Pons (tissue), 1 donor: ENCODE measurements around the gene FBXO7.

Experiments used
- DNase-seq: peaks from one replicate; pipeline ENCODE4 v3.0.0-alpha.2; 2016; ENCODE audit warnings: low spot score

The FBXO7 gene

DNA sequence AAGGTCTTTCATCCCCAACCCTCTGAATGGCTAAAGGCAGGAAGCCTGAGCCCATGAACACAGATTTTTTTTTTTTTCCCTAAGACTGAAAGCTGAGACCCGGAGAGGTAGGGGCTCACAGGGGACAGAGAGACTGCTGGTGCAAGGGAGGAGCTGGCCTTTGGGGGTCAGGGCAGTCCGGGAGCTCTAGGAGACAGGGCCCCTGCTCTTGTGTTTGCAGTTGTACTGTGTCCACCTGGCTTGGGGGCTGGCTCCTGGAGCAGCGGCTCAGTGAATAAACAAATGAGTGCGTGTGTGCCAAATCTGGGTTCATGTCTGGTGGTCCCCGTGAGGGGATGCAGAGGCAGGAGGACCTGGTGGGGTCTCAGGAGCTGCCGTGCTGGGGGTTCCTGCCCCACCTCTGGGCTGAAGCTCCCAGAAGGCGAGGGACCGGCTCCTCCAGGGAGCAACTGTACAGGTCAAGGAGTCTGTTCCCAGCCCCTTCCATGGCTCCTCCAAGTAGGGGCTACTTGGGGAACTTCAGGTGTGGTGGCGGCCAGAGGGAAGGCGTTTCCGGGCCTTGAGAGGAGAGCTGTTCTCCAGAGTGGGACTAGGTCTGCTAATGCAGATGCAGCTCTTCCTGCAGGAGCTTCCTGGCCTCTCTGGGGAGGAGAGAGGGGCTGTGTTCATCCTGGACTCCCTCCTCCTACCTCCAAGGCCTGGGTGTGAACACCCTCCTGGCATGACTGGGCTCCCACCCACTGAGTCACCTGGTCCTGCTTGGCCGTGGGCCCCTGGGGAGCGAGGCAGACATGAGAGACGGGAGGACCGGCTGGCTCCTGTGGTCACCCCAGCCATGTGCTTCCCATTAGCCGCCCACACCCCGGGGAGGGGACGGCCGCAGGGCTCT, 57.6 kb downstream of the FBXO7 start:
- no peak for DNase-seq

DNA sequence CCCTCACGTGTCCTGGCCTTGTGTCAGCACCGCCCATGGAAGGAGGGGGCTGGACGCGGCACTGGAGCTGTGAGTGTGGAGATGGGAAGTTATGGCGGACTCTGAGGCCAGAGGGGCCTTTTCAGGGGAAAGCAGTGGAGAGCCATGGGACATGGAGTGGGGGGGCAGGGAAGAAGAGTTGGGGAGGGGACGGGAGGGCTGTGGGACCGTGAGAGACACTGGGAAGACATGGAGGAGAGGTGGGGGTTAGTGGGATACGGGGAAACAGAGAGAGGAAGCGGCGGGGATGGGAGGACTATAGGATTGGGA, 58.2 kb downstream of the FBXO7 start:
- no peak for DNase-seq

DNA sequence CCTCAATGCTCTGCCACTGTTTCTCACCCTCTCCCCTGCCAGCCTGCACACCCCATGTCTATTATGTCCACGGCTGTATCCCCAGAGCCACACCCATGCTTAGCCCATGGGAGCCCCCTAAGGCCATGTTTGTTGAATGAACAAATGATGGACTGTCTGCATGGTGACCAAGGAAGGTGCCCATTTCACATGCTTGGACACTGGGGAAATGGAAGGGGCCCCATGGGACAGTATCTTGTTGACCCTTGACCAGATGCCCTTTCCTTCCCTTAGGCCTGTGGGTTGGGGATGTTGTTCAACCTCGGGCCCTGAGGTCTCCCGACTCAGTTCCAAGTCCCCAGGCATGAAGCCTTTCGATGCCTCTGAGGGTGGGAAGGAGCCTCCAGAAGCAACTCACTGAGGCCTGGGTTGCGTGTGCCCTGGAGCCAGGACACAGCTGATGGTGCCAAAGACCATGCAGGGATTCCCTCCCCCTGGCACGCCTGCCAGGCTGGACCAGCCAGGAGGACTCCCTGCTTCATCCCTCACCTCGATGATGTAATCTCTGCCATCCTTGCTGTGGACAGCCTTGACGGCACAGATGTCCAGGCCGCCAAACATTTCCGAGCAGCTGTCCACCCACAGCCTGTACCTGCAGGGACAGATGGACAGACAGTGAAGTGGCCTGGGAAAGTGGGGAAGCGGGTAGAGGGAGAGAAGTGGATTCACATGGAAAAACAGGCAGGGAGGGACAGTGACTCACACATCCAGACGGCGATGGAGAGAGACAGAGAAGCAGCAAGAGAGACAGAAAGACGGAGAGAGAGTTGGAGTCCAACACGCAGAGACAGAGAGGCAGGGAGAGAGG, 58.9 kb downstream of the FBXO7 start:
- DNase-seq: no peak

DNA sequence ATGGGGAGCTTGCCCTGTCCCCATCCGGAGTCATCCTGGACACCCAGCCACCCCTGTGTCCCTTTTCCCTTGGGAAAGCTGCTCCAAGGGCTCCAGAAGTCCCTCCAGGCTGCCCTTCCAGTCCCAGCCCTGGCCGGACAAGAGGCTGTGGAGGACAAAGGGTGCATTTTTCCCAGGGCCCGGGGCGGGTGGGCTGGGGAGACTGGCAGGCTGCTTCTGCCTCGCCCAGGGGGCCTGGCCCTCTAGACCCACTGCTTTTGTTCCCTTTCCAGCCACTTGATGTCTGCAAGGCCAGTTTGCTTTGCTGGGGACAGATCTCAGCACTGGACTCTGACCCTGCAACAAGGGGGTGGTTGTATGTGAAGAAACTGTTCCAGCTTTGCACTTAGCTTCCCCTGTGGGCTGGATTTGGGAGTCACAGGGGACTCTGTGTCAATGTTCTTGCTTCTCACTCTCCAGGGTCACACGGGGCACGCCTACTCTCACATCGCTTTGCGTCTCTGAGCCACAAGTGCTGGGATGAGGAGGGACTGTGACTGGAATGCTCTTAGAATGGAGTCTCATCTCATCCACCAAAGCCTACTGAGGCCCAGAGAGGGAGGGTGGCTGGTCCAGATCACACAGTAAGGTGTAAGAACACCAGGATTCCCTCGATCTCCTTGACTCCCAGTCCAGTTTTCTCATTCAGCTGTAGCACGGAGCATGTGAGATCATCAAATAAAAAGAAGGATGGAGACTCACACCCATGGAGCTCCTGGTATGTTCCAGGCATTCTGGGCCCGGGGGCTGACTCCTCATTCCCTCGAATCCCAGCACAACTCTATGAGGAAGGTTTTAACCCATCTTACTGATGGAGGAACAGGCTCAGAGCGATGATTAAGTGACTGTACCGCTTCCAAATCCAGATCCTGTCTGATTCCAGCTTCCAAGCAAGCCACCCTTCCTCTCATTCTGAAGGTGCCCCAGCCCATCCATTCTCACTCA, 59.9 kb downstream of the FBXO7 start:
- DNase-seq: no peak

DNA sequence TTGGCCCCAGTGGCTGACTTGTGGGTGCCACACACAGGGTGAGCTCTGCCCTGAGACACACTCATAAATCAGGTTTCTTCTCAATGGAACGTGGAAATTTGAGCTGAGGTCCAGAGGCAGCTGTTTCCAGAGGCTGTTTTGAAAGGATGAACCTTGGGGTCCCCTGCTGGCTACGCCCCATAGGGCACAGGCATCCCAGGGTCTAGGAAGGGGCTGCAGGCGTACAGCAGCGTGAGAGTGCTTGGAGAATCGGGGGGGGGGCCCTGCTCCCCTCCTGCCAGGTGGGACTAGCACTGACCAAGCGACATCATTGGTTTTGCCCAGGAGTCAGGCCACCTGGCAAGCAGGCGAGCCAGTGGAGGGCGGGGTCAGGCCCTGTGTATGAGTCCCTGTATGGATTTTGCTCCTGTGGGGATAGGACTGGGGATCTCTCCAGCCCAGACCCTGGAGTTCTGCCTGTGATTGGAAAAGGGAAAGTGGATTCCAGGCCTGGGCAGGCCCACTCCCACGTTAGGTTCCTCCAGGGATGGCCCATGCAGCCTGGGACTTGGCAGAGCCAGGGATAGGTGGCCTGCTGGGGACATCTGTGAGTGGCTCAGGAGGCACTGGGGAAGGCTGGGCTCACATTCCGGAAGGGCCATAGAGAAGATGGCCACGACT, 61.0 kb downstream of the FBXO7 start:
- DNase-seq: no peak

DNA sequence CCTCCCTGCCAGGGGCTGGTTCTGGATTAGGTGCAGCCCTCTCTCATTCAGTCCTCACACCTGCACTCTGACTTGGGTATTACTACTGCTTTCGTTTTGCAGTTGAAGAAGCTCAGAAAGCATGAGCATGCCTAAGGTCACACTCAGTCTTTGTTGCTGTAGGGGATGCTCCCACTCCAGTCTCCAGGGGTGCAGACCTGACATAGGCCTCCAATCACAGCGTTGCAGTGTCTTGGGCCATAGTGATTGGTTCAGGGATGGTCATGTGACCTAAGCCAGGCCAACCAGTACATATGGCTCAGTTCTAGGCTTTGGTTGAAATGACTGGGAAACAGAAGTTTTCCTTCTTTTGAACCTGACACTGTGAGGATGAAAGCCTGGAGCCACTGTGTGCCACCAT, 61.7 kb downstream of the FBXO7 start:
- no peak for DNase-seq

DNA sequence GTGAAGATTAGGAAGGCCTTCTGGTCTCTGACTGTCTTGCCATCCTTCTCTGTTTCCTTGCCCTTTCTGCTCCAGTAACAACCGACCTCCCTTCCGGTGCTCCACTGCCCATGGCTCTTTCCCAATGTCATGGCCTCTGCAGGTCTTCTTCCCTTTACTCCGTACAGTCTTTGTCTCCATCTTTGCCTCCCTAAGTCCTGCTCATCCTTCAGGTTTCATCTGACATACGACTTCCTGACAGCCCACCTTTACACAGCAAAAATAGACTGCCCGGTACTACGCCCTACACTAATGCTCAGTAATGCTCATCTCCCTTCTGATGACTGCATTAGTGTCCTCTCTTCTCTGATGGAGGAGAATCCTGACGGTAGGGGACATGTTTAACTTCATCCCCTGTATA, 63.9 kb downstream of the FBXO7 start:
- DNase-seq: no peak

DNA sequence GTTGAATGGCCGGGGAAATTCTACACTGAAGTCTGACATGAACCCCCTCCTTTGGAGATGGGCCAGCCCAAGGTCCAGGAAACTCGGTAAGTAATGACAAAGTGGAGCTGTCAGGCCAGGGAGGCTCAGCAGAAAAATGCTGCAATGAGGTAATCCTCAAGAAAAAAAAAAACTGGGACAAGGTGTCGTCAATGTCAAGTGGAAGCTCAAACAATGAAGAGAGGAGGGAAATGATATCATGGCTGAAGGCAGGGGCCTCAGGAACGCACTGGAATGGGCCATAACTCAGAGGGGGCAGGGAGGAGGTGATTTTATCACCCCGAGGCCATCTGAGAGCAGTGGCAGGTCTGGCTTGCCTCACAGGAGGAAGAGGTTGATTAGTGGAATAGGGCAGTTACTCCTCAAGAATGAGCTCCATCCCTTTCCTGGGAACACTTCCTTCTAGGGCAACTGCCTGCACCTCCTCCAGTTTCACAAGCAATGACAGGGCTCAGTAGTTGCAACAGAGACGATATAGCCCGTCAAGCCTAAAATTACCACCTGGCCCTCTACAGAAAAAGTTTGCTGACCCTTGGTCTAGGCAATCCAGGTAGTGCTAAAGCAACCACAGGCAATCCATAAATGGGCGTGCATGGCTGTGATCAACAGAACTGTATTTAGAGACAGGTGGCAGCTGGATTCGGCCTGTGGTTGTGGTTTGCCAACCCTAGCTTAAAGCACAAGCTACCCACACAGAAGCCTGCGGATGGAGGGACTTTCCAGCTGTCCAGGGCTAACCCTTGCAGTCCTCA, 65.2 kb downstream of the FBXO7 start:
- no peak for DNase-seq

DNA sequence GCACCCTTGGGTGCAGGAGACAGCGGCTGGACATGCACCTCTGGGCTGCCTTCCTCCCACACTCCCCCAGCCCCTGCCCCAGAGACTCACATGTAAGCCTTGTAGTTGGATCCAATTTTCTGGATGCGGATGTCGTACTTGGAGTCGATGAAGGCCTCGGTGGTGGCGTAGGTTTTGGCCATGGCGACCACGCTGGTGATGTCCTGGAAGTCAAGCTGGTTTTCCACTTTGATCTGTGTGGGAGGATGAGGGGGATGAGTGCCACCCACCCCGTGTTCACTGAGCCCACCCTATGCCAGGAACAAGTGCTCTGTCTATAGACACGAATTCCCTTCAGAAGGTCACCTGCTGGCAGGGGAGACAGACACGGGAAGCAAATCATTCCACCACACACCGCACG, 66.9 kb downstream of the FBXO7 start:
- no peak for DNase-seq

DNA sequence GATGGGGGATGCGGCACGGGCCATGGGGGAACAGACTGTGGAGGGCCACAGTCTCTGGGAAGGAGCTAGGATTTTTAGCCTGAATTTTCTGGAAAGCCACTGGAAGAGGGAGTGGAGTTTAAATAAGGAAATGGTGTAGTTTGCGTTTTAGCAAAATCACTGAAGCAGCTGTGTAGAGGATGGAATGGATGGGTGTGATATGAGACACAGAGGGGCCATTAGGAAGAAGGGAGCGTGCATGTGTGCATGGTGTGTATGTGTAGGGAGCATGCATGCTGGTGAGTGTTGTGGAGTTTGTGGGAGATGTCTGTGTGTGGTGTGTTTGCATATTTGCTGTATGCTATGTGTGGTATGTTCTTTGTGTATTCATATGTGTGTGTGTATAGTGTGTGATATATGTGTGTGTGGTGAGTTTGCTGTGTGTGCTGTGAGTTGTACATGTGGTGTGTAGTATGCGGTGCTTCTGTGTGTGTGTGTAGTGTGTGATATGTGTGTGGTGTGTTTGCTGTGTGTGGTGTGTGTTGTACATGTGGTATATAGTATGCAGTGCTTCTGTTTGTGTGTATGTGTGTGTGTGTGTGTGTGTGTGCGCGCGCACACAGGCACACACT, 67.6 kb downstream of the FBXO7 start:
- DNase-seq: no peak

DNA sequence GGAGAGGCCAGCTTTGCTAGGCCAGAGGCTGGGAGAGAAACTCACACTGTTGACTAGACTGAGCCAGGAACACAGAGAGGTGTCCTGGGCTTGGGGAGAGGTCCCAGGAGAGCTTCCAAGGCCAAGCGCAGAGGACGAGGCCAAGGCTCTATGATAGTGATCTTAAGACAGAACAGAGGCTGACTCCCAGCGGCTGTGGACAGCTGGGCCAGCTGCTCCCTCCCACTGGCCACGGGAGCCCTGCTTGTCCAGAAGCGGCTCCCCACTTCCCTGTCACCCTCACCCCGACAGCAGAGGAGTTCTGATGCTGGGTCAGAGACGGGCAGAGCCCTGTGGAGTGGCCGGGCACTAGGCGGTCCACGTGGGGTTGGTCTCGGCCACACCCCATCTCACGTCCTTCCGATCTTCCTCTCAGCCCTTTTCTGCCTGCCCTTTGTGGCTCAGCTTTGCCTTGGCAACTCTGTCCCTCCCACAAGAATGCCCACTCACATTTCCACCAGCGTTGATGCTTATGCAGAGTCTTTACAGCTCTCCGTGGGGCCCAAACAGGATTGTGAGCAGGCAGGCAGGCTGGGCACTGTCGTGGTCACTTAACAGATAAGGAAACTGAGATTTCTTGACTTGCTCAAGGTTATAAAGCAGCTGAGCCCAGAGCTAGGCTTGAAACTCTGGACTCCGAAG, 68.2 kb downstream of the FBXO7 start:
- DNase-seq: no peak

DNA sequence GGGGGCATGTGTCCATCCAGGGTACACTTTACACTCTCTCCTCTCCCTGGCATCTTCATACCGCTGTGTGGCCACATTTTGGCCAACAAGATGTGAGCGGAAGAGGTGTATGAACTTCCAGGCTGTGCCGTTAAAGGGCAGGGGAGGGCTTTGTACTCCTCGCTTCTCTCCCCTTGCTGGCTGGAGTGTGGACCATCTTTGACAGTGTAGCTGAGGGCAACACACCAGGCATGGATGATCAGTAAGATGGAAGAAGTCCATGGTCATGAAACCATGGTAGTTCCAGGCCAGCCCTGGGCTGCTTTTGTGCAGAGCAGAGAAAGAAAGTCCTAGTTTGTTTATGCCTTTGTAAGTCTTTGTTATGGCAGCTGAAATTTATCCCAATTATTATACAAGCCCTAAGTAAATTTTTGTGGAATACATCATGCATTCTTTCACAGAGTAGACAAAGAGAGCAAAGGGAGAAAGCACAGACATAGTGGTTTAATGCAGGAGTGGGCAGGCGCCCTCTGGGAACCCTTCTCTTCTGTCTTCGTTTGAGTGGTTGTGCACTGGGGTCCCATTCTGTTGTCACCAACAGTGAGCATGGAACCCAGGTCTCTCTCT, 70.4 kb downstream of the FBXO7 start:
- DNase-seq: no peak

DNA sequence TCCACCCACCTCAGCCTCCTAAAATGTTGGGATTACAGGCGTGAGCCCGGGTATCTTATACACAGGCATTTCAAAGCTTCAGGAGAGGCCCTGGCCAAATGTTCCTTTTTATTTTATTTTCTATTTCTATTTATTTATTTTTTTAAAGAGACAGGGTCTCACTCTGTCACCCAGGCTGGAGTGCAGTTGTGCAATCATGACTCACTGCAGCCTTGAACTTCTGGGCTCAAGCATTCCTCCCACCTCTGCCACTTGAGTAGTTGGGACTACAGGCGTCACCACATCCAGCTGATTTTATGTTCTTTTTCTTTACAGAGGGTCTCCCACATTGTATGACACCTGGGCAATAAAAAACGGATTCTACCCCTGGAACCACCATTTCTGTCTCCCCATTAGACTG, 71.2 kb downstream of the FBXO7 start:
- DNase-seq: no peak

DNA sequence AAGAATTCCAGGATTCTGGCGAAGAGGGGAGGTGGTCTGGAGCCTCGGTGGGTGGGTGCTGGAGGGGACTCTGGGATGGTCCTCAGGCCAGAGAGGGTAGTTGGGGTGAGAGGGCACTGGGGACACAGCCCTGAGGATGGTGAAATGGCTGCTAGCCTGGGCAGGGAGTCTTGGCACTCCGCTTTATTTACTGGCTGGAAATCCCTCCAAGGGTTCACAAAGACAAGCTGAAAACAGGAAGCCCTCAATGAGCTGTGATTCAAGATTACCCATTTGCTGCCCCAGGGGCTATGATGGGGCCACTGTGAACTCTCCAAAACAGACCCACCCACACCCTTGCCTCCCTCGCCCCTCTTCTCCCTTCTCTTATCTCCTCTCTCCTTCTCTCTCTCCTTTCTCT, 71.9 kb downstream of the FBXO7 start:
- DNase-seq: no peak

DNA sequence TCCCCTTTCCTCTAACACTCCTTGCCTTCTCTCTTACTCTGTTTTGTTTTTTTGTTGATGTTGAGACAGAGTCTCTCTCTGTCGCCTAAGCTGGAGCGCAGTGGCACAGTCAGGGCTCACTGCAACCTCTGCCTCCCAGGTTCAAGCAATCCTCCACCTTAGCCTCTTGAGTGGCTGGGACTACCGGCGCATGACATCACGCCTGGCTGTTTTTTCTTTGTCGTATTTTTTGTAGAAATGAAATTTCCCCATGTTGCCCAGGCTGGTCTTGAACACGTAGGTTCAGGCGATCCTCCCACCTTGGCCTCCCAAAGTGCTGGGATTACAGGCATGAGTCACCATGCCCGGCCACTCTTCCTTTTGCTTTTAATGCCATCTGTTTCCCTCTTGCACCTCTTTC, 72.3 kb downstream of the FBXO7 start:
- no peak for DNase-seq

DNA sequence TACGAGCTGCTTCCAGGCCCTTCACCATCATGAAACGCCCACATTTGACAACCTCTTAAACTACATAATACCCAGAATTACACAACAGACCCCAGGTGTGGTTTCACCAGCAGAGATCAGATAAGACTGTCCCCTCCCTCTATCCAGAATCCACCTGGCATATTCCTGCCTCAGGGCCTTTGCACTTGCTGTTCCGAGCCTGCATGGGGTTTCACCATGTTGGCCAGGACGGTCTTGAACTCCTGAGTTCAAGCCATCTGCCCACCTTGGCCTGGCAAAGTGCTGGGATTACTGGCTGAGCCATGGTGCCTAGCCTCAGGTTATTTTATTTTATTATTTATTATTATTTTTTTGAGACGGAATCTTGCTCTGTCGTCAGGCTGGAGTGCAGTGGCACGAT, 73.4 kb downstream of the FBXO7 start:
- DNase-seq: no peak
